Liver (tissue), 9 donors: ENCODE measurements around the gene HK2. TPM values are rescaled to one million over a fixed set of nuclear protein-coding genes. Genes with fewer than 3 reads are reported as not detected.

ENCODE experiments used
- DNase-seq: peaks from one replicate; pipeline ENCODE4 v3.0.0-alpha.2; 2017; ENCODE audit warnings: low spot score
- H3K27ac ChIP-seq, 2 donors: one replicate each; pipeline ENCODE4 v1.7.0; 2013; ENCODE audit warnings: inconsistent platforms in 2 of 2, low read length in 2 of 2, control low read depth in 1 of 2, low read depth in 1 of 2, mild to moderate bottlenecking in 1 of 2
- H3K27me3 ChIP-seq, 4 donors: one replicate each; pipeline versions ENCODE4 v1.6.1 to v1.7.0; 2013; ENCODE audit warnings: low read length in 3 of 4, inconsistent platforms in 1 of 4, mild to moderate bottlenecking in 1 of 4, moderate library complexity in 1 of 4; ENCODE audit not compliant: control insufficient read depth in 4 of 4, insufficient read depth in 4 of 4
- H3K36me3 ChIP-seq, 4 donors: one replicate each; pipeline versions ENCODE4 v1.6.1 to v1.7.0; 2013; ENCODE audit warnings: low read length in 3 of 4, mild to moderate bottlenecking in 3 of 4, low read depth in 1 of 4, moderate library complexity in 1 of 4; ENCODE audit not compliant: control insufficient read depth in 4 of 4, insufficient read depth in 3 of 4
- H3K4me1 ChIP-seq, 4 donors: one replicate each; pipeline versions ENCODE4 v1.6.1 to v1.7.0; 2013; ENCODE audit warnings: low read length in 3 of 4, mild to moderate bottlenecking in 3 of 4, moderate library complexity in 1 of 4; ENCODE audit not compliant: control insufficient read depth in 4 of 4, insufficient read depth in 4 of 4
- H3K4me3 ChIP-seq, 3 donors: one replicate each; pipeline versions ENCODE4 v1.6.1 to v1.7.0; 2013; ENCODE audit warnings: low read length in 3 of 3, control low read depth in 1 of 3, low read depth in 1 of 3, mild to moderate bottlenecking in 1 of 3
- H3K9ac ChIP-seq, 2 donors: one replicate each; pipeline ENCODE4 v1.7.0; 2013; ENCODE audit warnings: low read length in 2 of 2, mild to moderate bottlenecking in 2 of 2, moderate library complexity in 2 of 2, control low read depth in 1 of 2, low read depth in 1 of 2
- H3K9me3 ChIP-seq, 4 donors: one replicate each; pipeline versions ENCODE4 v1.6.1 to v1.7.0; 2013; ENCODE audit warnings: low read length in 3 of 4; ENCODE audit not compliant: control insufficient read depth in 4 of 4
- EGR1 ChIP-seq, 2 donors: IDR thresholded peaks; 2 replicates each; pipeline ENCODE4 v1.6.1; 2016 to 2018; ENCODE audit warnings: antibody characterized with exemption in 2 of 2, low read depth in 2 of 2
- FOXA1 ChIP-seq: IDR thresholded peaks from 2 replicates; pipeline ENCODE4 v1.6.1; 2016; ENCODE audit warnings: antibody characterized with exemption
- HNF4A ChIP-seq, 2 donors: conservative IDR thresholded peaks; 2 replicates each; pipeline ENCODE4 v1.6.1; 2016; ENCODE audit warnings: antibody characterized with exemption in 2 of 2, mild to moderate bottlenecking in 2 of 2
- HNF4G ChIP-seq: IDR thresholded peaks from 2 replicates; pipeline ENCODE4 v1.6.1; 2016; ENCODE audit warnings: antibody characterized with exemption
- JUND ChIP-seq, 2 donors: IDR thresholded peaks; 2 replicates each; pipeline ENCODE4 v1.6.1; 2016; ENCODE audit warnings: antibody characterized with exemption in 2 of 2
- NR2F2 ChIP-seq: IDR thresholded peaks from 2 replicates; pipeline ENCODE4 v1.6.1; 2016; ENCODE audit warnings: antibody characterized with exemption
- RAD21 ChIP-seq, 2 donors: IDR thresholded peaks; 2 replicates each; pipeline ENCODE4 v1.6.1; 2016; ENCODE audit warnings: antibody characterized with exemption in 2 of 2, mild to moderate bottlenecking in 2 of 2
- RXRA ChIP-seq, 2 donors: IDR thresholded peaks; 2 replicates each; pipeline ENCODE4 v1.6.1; 2017 to 2018; ENCODE audit warnings: antibody characterized with exemption in 2 of 2, mild to moderate bottlenecking in 1 of 2
- TAF1 ChIP-seq: conservative IDR thresholded peaks from 2 replicates; pipeline ENCODE4 v1.6.1; 2016; ENCODE audit warnings: antibody characterized with exemption, mild to moderate bottlenecking
- YY1 ChIP-seq: IDR thresholded peaks from 2 replicates; pipeline ENCODE4 v1.6.1; 2016; ENCODE audit warnings: antibody characterized with exemption, mild to moderate bottlenecking
- WGBS: extraction: QIAGEN DNeasy Blood & Tissue Kit; methylation state at CpG from one replicate; pipeline ENCODE4 v1.1.7; 2013; 5-methylcytosine and 5-hydroxymethylcytosine counted together
- polyA plus RNA-seq, 2 donors: library from polyadenylated mRNA; stranded (reverse) in 1 of 2; unstranded in 1 of 2; fragments of 200-250 nt in 1 of 2; fragments of >200 nt in 1 of 2; fragmentation: Nextera tagmentation in 1 of 2; extraction: Ambion mirVana in 1 of 2; gene quantifications; one replicate each; pipeline versions ENCODE4 v1.2.1 to v1.2.3, GENCODE V29; 2013 to 2015
- total RNA-seq, 2 donors: library from RNA; depleted of rRNA; stranded (reverse); fragments of >200 nt; gene quantifications; one replicate each; pipeline ENCODE4 v1.2.3, GENCODE V29; 2014
- TF ChIP-seq, protein P1 (sequence below): IDR thresholded peaks from 2 replicates; pipeline ENCODE4 v1.6.1; 2016; ENCODE audit warnings: antibody characterized with exemption
- TF ChIP-seq, protein P2 (sequence below): IDR thresholded peaks from 2 replicates; pipeline ENCODE4 v1.6.1; 2016; ENCODE audit warnings: antibody characterized with exemption
- TF ChIP-seq, protein P3 (sequence below): IDR thresholded peaks from 2 replicates; pipeline ENCODE4 v1.6.1; 2016; ENCODE audit warnings: antibody characterized with exemption, mild to moderate bottlenecking
- TF ChIP-seq, protein P4 (sequence below): fragments of 150-350 bp; IDR thresholded peaks from 2 replicates; pipeline ENCODE4 v1.5.1; 2017; ENCODE audit warnings: improper control_type of control experiment, low read depth, low read length; ENCODE audit not compliant: missing input control
- donor health status: healthy.
- donor health status: healthy.
- donor health status: healthy.
- donor health status: healthy.
- donor health status: healthy.

HK2 gene
- total and polyA plus RNA-seq, 4 donors = 0.21 to 3.5 (median 1.0) TPM

- no peak for TF ChIP-seq HNF4G
- TF ChIP-seq, protein P1, sequence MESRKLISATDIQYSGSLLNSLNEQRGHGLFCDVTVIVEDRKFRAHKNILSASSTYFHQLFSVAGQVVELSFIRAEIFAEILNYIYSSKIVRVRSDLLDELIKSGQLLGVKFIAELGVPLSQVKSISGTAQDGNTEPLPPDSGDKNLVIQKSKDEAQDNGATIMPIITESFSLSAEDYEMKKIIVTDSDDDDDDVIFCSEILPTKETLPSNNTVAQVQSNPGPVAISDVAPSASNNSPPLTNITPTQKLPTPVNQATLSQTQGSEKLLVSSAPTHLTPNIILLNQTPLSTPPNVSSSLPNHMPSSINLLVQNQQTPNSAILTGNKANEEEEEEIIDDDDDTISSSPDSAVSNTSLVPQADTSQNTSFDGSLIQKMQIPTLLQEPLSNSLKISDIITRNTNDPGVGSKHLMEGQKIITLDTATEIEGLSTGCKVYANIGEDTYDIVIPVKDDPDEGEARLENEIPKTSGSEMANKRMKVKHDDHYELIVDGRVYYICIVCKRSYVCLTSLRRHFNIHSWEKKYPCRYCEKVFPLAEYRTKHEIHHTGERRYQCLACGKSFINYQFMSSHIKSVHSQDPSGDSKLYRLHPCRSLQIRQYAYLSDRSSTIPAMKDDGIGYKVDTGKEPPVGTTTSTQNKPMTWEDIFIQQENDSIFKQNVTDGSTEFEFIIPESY = no peak
- TF ChIP-seq TAF1 = no peak
- TF ChIP-seq, protein P2, sequence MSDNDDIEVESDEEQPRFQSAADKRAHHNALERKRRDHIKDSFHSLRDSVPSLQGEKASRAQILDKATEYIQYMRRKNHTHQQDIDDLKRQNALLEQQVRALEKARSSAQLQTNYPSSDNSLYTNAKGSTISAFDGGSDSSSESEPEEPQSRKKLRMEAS = no peak
- TF ChIP-seq HNF4A (conservative IDR thresholded peaks at IDR 0.05) = no peak
- TF ChIP-seq YY1 = no peak
- TF ChIP-seq FOXA1 = no peak
- TF ChIP-seq NR2F2 = no peak
- no peak for TF ChIP-seq RXRA (IDR thresholded peaks at IDR 0.05)
- no peak for TF ChIP-seq RAD21 (IDR thresholded peaks at IDR 0.05)
- TF ChIP-seq, protein P3, sequence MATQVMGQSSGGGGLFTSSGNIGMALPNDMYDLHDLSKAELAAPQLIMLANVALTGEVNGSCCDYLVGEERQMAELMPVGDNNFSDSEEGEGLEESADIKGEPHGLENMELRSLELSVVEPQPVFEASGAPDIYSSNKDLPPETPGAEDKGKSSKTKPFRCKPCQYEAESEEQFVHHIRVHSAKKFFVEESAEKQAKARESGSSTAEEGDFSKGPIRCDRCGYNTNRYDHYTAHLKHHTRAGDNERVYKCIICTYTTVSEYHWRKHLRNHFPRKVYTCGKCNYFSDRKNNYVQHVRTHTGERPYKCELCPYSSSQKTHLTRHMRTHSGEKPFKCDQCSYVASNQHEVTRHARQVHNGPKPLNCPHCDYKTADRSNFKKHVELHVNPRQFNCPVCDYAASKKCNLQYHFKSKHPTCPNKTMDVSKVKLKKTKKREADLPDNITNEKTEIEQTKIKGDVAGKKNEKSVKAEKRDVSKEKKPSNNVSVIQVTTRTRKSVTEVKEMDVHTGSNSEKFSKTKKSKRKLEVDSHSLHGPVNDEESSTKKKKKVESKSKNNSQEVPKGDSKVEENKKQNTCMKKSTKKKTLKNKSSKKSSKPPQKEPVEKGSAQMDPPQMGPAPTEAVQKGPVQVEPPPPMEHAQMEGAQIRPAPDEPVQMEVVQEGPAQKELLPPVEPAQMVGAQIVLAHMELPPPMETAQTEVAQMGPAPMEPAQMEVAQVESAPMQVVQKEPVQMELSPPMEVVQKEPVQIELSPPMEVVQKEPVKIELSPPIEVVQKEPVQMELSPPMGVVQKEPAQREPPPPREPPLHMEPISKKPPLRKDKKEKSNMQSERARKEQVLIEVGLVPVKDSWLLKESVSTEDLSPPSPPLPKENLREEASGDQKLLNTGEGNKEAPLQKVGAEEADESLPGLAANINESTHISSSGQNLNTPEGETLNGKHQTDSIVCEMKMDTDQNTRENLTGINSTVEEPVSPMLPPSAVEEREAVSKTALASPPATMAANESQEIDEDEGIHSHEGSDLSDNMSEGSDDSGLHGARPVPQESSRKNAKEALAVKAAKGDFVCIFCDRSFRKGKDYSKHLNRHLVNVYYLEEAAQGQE = no peak
- DNase-seq = no peak
- H3K27me3 ChIP-seq = peaks cover 0 to 3% (median under 1%) of the 10 kb centered on the region in 4 donors
- H3K27ac ChIP-seq = no peak overlapping the region
- no peaks in the 10 kb centered on the region for H3K4me1 ChIP-seq
- H3K36me3 ChIP-seq = no peaks in the 10 kb centered on the region
- H3K4me3 ChIP-seq = no peak overlapping the region
- H3K9ac ChIP-seq = no peak overlapping the region
- H3K9me3 ChIP-seq = no peaks in the 10 kb centered on the region
These were observed 14.2 kb upstream of the HK2 start for GRCh38 chr2:74819702-74820101.

DNA sequence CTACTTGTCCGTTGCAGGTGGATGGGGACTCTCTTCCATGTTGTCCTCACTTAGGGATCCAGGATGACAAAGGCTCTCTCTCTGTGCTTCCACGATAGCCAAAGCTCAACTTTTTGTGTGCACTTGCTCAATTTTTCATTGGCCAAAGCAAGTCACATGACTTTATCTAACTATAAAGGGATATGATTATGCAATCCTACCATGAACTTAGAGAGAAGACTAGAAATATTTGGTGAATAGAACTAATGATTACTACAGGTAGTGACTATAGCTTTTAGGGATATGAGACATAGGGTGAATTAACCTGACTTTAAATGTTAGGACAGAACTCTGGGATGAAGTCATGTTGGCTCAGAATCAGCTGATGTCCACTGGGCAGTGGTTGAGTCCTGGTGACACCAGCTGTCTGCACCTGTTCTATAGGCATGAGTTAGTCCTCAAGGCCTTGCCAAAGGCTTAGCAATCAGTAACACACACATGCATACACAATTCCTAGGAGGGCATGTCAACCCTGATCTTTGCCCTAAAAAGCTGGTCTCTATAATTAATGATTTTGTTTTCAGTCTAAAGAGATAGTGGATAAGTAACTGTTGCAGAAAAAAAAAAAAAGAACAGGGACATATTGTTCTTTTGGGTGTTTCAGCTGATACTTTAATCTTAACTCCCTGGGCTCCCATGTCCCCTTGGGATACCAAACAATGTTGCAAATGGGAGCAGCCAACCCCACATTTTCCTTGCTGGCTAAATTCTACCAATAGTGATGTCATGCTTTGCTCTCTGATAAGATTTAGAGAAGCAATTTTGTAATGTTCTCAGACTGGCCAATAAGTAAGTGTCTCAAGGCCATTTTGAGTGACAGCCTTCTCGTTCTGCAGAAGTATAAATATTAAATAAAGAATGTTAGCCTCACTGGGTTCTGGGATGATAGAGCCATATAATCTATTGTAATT lies 12.5 kb upstream of the HK2 start:
- no peak for DNase-seq
- 79% methylated on average over 3 of the region's 3 CpGs for WGBS
- H3K9me3 ChIP-seq = no peaks in the 10 kb centered on the region
- TF ChIP-seq HNF4G (no peak), NR2F2 (no peak), EGR1 (IDR thresholded peaks at IDR 0.05; ENCODE audit: low read depth in 2 of 2) (no peak), JUND (IDR thresholded peaks at IDR 0.05) (no peak), RAD21 (IDR thresholded peaks at IDR 0.05) (no peak)
- TF ChIP-seq, protein P1 = no peak
- TF ChIP-seq, protein P2 = no peak
- TF ChIP-seq, protein P4, sequence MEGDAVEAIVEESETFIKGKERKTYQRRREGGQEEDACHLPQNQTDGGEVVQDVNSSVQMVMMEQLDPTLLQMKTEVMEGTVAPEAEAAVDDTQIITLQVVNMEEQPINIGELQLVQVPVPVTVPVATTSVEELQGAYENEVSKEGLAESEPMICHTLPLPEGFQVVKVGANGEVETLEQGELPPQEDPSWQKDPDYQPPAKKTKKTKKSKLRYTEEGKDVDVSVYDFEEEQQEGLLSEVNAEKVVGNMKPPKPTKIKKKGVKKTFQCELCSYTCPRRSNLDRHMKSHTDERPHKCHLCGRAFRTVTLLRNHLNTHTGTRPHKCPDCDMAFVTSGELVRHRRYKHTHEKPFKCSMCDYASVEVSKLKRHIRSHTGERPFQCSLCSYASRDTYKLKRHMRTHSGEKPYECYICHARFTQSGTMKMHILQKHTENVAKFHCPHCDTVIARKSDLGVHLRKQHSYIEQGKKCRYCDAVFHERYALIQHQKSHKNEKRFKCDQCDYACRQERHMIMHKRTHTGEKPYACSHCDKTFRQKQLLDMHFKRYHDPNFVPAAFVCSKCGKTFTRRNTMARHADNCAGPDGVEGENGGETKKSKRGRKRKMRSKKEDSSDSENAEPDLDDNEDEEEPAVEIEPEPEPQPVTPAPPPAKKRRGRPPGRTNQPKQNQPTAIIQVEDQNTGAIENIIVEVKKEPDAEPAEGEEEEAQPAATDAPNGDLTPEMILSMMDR = no peak
- H3K27ac ChIP-seq = no peak overlapping the region
- no peaks in the 10 kb centered on the region for H3K4me1 ChIP-seq
- H3K36me3 ChIP-seq = no peaks in the 10 kb centered on the region
- no peak overlapping the region for H3K4me3 ChIP-seq
- H3K9ac ChIP-seq = no peak overlapping the region
- H3K27me3 ChIP-seq = peaks cover 0 to 2% (median 0%) of the 10 kb centered on the region in 4 donors
